GM19193 (cell line): ENCODE data around the gene KRTAP5-3.

Experiments used
- POLR2A ChIP-seq: IDR thresholded peaks from 4 replicates; pipeline ENCODE4 v1.6.1; 2011; ENCODE audit not compliant: insufficient read depth, insufficient read length; ENCODE audit errors: extremely low read depth

Gene KRTAP5-3

DNA sequence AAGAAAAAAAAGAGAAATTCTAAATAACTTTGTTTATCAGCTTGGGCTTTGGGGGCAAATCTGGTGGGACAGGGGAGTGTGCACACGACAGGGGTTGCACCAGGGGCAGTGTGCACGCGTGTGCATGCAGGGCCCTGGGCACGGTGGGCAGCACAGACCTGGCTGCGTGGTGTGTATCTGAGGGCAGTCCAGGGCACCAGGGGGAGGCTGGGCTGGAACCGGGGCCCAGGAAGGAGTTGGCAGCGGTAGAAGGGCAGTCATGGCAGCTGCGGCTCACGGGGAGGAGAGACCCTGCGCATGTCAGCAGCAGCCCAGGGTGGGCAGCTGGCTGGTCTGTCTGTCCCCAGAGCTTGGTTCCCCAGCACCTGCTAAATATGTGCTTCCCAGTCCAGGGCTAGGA, 25.6 kb upstream of the KRTAP5-3 start:
- TF ChIP-seq POLR2A = no peak

DNA sequence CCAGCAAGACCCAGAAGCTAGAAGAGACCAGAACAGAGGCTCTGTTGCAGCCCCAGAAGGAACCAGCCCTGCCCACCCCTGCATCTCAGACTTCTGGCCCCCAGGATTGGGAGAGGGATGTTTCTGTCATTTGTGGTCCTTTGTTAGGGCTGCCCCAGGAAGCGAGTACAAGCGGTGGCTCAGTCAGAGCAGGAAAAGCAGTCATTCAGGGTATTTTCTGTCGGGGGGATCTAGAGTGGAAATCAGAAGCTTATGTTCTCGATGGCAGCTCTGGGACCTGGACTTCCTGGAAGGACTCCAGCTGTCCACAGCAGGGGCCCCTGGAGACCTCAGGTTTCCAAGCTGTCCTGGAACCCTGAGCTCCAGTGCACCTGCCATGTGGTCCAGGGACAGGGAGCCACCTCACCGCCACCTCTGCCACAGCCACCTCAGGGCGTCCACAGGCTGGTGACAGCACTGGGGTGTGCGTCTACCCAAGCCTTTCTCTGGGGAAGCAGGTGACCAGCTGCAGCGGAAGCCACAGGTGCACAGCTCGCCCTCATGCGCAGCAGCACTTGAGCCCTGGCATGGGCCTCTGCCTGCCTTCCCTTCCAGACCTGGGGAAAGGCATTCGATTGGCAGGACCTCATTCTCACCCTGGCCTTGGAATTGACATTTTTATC, 23.9 kb upstream of the KRTAP5-3 start:
- TF ChIP-seq POLR2A = no peak

DNA sequence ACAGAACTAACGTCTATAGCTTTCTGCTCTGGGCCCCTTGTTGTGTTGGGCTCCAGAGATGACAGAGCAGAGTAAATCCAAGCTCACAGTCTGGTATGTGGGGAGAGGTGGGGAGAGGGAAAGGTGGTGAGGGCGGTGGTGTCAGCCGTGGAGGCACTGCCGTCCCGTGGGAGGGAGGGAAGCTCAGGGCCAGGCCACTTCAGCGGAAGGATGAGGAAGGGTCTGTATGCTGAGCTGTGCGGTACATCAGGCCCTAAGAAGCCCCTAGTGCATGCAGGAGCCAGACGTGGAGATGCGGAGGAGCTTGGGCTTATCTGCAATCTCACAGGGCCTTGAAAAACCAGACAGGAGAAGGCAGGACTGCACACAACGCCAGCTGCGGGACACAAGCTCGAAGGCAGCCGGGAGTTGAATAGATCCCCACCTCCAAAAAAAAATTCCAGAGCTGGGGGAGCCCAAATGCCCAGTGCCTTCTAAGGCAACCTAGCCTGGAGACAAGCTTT, 22.9 kb upstream of the KRTAP5-3 start:
- no peak for TF ChIP-seq POLR2A

DNA sequence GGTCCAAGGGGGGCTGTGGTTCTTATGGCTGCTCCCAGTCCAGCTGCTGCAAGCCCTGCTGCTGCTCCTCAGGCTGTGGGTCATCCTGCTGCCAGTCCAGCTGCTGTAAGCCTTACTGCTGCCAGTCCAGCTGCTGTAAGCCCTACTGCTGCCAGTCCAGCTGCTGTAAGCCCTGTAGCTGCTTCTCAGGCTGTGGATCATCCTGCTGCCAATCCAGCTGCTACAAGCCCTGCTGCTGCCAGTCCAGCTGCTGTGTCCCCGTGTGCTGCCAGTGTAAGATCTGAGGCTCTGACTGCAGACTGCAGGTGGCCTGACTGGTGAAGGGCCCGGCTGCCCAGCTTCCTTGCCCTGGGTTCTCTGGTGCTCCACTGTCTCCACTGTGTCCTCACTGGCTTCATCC, 22.0 kb upstream of the KRTAP5-3 start:
- TF ChIP-seq POLR2A = no peak

DNA sequence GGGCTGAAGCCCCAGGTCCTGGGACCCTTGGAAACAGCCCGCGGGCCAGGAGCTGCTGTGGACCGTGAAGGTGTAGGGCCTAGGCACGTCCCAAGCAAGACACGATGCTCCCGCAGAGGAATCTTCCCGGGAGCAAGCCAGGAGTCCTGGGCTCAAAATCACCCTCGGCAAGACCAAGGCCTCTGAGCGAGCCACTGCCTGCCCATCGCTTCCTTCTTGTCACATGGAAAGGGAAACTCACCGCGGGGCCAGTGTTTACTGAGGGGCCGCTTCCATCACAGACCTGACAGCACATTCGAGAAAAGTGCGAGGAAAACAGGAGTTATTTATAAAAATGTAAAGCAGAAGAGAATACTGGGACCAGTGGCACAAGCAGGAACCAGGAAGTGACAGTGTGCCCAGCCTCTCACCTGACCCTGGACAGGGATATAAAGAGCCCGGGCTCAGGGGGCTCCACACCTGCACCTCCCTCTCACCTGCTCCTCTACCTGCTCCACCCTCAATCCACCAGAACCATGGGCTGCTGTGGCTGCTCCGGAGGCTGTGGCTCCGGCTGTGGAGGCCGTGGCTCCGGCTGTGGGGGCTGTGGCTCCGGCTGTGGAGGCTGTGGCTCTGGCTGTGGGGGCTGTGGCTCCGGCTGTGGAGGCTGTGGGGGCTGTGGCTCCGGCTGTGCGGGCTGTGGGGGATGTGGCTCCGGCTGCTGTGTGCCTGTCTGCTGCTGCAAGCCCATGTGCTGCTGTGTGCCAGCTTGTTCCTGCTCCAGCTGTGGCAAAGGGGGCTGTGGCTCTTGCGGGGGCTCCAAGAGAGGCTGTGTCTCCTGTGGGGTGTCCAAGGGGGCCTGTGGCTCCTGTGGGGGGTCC, 21.3 kb upstream of the KRTAP5-3 start, which contains the start of gene KRTAP5-5:
TSS of gene KRTAP5-5 (plus strand) at position 450 of the 860 bp plus-strand sequence. CDS start at position 516, 66 bp downstream.
- TF ChIP-seq POLR2A = no peak

DNA sequence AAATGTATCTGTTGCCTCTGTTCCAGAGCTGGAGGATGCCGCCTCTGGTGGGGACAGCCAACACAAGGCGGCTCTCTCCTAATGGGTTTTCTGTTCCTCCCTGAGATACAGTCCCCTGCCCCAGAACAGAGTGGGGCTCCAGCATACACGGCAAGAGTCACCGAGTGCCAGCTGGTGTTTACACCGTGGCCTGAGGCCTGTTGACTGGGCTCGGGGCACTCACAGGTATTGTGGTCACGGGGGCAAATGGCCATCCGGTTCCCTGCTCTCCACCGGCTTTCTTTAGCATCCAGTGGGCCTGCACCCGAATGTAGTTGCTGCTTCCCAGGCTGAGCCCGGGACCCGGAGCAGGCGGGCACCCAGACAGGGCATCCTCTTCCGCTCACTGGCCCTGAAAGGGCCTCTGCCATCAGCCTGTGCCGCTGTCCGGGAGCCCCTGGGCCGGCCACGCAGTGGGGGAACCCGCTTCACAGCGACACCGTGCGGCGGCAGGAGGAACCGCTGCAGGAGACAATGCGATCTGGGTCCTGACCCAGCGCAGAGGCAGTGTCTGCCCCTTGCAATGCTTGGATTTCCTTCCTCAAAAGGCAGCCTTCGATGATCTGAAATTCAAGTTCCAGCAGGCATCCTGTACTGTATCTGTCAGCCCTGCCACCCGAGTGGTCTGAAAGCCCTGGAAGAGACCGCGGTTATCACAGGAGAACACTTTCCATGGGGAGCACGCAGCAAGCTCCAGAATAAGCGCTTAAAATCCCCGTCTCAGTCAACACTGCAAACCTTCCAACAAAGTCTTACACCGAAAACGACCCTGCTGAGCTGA, 20.5 kb upstream of the KRTAP5-3 start:
- no peak for TF ChIP-seq POLR2A

DNA sequence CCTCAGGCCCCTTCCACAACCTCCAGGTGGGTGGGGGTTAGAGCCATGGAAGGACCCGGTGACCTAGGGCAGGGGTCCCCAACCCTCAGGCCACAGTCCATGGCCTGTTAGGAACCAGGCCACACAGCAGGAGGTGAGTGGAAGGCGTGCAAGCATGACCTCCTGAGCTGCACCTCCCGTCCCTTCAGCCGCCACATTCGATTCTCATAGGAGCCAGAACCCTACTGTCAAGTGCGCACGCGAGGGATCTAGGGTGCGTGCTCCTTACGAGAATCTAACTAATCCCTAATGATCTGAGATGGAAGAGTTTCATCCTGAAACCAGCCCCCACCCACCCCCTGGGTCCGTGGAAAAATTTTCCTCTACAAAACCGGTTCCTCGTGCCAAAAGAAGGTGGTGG, 17.3 kb upstream of the KRTAP5-3 start:
- TF ChIP-seq POLR2A = no peak

DNA sequence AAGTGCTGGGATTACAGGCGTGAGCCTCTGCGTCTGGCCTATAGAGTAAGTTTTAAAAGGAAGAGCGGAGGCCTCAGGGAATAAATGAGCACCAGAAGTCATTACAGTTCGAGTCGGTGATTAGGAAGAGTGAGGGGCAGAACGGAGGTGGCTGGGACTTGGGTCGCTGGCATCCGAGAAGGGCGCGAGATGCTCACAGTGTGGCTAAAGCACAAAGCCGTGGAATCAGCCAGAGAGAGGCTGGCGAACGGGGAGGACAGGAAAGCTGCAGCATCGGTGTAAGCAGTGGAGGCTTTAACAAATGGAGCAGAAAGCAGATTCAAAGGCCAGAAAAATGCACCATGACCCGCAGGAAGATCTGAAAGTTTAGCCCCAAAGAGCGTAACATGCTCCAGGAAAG, 16.4 kb upstream of the KRTAP5-3 start:
- no peak for TF ChIP-seq POLR2A

DNA sequence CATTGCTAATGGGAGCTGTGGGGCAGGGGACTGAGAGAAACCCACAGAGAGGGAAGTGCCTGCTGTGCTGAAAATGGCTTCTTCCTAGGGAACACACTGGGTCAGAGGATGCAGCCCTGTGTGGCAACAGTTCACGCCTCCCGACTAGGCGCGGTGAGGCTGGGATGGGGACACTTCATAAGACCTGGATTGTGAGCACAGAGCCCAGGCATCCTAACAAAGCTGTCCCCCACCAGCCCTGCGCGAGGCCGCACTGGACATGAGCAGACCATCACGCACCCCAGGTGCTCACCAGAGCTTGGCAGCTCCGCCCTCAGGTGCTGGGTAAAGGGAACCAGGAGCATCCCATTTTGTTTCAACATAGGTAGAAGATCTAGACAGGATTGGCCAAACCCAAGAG, 15.5 kb upstream of the KRTAP5-3 start:
- TF ChIP-seq POLR2A = no peak

DNA sequence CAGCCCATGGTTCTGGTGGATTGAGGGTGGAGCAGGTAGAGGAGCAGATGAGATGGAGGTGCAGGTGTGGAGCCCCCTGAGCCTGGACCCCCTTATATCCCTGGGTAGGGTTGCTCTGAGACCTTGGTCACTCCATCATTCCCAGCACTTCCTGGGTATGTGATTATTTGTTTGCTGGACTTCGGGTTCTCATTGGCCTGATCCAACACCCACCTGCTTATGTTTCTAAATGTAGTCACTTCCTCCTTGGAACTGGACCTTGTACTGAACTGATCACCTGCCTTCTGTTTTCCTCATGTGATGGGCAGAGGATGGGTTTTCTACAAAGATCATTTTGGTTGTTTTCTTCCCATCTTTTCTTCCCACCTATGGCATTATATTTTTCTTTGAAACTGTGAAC, 13.8 kb upstream of the KRTAP5-3 start, which contains the start of gene KRTAP5-4:
TSS of gene KRTAP5-4 (minus strand) at position 53 of the 400 bp plus-strand sequence. CDS start at position 8, 45 bp downstream.
- no peak for TF ChIP-seq POLR2A

DNA sequence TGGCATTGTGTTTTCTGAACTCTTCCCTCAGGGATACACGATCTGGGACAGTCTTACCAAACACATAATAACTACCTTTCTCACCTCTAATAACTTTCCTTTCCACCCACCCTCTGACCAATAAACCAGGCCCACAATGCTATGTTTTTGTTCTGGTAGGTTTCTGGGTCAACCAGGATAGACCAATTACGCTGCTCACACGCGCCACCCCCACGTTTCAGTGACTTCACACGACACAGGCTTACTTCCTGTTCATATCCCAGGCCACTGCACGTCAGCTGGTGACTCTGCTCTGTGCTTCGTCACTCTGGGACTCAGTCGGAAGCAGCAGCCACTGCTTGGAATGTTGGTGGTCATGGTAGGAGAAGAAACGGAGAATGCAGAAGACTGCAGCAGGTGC, 11.2 kb upstream of the KRTAP5-3 start:
- TF ChIP-seq POLR2A = no peak

DNA sequence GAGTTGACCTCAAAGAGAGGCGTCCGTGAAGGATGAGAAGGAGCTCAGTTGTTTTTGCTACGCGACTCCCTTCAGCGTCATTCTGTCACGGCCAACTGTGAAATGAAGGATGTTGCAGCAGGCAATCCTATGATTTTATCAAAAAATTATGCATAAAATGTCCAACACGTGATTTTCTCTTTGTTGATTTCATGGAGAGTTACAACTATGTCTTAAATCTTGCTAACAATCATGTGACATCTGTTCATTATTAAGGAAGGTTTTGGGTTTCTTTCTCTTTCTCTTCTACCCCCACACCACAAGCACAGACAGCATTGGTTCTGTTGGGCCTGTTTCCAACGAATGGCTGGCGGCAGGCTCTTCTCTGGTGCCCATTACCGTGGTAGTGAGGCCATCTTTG, 10.0 kb upstream of the KRTAP5-3 start:
- no peak for TF ChIP-seq POLR2A

DNA sequence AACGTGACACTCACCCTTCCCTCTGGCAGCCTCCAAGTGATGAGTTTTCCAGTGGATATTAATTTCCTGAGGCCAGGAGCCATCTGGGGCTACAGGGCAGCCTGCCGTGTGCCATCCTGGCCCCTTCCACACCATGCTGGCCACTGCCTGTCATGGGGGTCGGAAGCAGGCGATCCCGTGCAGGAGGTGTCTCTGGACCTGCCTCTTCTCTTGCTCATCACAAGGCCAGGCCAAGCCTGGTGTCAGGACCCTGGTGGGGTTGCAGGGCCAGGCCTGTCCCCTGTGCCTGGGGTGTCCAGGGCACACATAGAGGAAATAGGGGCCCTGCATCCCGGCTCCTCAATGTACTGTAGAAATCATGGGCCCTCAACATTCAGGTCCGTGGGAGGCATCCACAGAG, 3.6 kb downstream of the KRTAP5-3 start:
- no peak for TF ChIP-seq POLR2A

DNA sequence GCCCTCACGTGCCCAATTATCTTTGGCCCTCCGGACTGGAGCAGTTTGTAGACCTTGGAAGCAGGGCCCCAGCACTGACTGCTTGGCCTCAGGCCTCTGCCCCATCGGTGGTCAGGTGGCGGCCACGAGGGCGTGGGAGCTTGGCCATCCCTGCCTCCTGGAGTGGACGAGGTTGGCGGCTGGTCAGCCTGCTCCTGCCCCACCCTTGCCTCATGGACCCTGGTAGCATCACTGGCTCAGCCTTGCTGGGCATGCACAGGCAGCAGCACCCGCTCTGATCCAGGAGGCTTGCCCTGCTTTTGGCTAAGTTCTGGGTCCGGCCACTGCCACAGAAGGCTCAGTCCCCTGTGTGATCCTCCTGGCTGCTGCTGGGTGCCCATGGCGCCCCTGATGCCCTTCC, 4.1 kb downstream of the KRTAP5-3 start:
- TF ChIP-seq POLR2A = no peak

DNA sequence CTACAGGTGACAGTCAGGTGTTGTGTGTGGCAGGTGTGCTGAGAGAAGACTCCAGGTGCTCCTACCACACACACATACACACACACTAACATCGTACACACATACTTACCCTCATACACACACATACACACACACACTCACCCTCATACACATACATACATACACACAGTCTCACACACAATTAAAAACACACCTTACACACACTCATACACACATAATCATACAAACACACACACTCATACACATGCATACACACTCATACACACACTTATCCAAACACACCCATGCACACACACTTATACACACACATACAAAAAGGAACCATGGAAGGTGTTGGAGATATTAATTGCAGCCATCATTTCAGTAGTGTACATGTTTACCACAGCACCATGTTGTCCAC, 4.6 kb downstream of the KRTAP5-3 start:
- TF ChIP-seq POLR2A = no peak

DNA sequence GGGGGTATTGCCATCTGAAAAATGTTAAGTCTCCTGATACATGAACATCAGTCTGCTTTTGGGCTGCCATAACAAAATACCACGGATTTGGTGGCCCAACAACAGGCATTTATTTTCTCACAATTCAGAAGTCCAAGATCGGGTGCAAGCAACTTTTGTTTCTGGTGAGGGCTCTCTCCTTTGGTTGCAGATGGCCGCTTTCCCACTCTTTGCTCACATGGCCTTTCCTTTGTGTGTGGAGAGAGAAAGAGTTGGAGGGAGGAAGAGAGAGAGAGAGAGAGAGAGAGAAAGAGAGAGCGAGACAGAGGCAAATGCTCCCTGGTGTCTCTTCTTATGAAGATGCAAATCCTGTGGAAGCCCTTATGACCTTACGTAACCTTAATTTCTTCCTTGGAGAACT, 7.6 kb downstream of the KRTAP5-3 start:
- no peak for TF ChIP-seq POLR2A

DNA sequence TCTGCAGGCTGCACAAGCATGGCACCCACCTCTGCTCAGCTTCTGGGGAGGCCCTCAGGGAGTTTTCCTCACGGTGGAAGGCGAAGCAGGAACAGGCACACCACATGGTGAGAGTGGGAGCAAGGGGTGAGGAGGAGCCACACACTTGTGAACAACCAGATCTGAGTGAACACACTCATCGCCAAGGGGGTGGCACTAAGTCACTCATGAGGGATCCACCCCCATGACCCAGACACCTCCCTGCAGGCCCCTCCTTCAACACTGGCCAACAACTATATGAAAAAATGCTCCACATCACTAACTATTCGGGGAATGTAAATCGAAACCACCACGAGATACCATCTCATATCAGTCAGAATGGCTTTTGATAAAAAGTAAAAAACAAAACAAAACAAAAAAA, 9.4 kb downstream of the KRTAP5-3 start:
- no peak for TF ChIP-seq POLR2A
